IPS-NIHi7 (cell line): ENCODE data around the gene ZNF77.
A peak's percentile ranks its signal among the peaks of the same experiment; 100 is the strongest.
"Not testable (repeated sequence)": the region's sequence is repeated elsewhere in the genome, so short reads cannot be mapped to it uniquely, and the experiment has no call there.

ENCODE experiments used
- DNase-seq: peaks from one replicate; pipeline ENCODE4 v3.0.0; 2012; ENCODE audit warnings: mixed read lengths; ENCODE audit errors: extremely low spot score

Gene ZNF77

DNA sequence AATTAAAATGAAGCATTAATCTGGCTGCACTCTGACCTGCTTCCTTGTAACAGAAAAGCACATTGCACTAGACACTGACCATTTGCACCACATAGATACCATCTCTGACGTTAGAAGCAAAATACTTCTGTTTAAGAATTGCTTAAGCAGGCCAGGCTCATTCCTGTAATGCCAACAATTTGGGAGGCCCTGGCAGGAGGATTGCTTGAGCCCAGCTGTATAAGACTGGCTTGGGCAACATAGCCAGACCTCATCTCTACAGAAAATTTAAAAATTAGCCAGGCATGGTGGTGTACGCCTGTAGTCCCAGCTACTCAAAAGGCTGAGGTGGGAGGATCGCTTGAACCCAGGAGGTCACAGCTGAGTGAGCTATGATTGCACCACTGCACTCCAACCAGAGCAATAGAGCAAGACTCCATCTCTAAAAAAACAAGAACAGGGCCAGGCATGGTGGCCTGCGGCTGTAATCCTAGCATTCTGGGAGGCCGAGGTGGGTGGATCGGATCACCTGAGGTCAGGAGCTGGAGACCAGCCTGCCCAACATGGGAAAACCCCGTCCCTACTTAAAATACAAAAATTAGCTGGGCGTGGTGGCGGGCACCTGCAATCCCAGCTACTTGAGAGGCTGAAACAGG, 25.5 kb upstream of the ZNF77 start:
- DNase-seq = no peak

DNA sequence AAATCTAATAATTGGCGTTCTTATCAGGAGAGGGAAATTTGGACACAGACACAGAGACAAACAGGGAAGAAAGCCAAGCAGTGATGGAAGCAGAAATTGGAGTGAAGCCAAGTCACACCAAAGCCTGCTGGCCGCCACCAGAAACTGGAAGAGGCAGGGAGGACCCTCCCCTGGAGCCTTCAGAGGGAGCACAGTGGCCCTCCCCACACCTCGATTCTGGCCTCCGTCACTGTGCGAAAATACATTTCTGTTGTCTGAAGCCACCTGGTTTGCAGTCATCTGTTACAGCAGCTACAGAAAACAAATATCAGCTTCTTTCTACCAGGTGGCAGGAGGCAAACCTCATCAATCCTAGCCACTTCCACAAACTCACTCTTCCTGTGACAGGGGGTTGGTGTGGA, 24.3 kb upstream of the ZNF77 start:
- no peak for DNase-seq

DNA sequence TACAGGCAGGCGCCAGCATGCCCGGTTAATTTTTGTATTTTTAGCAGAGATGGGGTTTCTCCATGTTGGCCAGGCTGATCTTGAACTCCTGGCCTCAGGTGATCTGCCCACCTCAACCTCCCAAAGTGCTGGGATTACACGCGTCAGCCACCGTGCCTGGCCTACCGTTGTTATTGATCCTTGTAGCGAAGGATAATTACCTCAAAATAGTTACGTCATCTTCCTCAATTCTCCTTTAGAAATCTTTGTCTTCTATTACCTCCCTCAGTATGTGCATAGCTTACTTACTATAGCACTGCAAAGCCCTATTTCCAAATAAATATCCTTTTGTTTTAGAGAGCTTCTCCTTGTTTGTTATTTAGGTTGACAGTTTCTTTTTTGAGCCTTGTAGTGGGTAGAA, 23.2 kb upstream of the ZNF77 start:
- no peak for DNase-seq

DNA sequence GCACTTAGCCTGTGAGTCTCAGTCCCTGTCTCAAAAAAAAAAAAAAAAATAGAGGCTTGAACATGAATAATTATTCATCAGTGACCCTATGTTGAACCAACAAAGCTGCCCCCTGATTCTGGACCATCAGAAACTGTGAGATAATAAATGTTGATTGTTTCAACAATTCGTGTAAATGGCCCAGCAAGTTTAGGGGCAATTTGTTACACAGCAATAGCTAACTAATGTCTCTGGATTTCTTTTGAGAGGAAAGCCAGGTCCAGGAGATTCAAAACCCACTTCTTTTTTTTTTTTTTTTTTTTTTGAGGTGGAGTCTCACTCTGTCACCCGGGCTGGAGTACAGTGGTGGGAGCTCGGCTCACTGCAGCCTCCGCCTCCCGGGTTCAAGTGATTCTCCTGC, 20.1 kb upstream of the ZNF77 start:
- no peak for DNase-seq

DNA sequence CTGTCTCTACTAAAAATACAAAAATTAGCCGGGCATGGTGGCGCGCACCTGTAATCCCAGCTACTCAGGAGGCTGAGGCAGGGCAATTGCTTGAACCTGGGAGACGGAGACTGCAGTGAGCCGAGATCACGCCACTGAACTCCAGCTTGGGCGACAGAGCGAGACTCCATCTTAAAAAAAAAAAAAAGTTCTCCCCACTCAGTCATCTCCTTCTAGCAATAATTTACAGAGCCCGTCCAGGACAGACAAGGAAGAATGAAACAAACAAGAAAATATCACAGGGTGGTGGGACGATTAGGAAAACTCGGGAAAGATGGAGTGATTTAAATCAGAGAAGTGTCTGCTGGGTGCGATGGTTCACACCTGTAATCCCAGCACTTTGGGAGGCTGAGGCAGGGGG, 18.9 kb upstream of the ZNF77 start:
- not testable (repeated sequence) for DNase-seq

DNA sequence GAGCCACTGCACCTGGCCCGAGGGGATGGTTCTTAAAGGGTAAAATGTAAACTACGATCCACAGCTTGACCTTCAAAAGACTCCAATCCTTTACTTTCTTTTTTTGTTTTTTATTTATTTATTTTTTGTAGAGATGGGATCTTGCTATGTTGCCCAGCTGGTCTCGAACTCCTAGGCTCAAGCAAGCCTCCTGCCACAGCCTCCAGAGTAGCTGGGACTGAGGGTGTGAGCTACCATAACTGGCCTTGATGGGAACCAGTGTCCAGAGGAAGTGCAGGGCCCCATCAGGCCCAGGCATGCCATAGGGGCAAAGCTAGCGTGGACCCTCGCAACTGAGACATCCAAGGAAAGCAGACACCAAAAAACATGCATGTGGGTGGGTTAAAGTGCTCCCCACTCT, 18.4 kb upstream of the ZNF77 start:
- DNase-seq = no peak

DNA sequence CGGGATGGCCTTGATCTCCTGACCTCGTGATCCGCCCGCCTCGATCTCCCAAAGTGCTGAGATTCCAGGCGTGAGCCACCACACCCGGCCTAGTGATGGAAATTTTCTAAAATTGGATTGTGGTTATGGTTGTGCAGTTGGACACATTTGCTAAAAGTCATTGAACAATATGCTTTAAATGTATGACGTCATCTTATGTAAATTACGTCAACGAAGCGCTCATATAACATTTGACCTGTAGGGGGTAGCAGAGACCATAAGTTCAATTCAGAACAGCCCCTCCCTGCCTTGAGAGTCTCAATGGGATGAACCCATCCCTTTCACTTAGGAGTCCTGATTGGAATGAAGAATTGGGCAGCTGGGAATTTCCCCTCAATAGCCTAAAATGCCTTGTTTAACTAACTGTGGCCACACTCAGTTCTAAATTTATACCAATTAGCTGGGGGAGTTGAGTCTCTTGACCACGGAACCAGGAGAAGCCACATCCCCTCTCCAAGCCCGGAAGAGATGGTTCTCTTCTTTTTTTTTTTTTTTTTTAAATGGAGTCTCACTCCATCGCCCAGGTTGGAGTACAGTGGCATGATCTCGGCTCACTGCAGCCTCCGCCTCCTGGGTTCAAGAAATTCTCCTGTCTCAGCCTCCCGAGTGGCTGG, 17.4 kb upstream of the ZNF77 start:
- DNase-seq = peak; percentile 76

DNA sequence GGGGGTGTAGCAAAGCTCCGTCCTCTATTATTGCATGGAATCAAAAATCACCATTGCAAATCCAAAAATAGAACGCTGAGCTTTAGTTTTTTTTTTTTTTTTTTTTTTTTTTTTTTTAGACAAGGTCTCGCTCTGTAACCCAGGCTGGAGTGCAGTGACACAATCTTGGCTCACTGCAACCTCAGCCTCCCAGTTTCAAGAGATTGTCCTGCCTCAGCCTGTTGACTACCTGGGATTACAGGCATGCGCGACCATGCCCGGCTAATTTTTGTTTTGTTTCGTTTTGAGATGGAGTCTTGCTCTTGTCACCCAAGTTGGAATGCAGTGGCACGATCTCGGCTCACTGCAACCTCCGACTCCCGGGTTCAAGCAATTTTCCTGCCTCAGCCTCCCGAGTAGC, 15.3 kb upstream of the ZNF77 start:
- no peak for DNase-seq

DNA sequence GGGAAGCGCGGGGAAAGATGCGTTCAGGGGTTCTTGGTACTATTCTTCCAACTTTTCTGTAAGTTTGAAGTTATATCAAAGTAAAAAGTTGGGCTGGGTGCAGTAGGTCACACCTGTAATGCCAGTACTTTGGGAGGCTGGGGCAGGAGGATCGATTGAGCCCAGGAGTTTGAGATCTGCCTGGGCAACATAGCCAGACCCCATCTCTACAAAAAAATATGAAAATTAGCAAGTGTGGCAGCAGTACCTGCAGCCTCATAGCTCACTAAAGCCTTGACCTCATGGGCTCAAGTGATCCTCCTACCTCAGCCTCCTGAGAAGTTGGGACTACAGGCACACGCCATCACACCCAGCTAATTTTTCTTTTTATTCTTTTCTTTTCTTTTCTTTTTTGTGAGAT, 12.4 kb upstream of the ZNF77 start:
- DNase-seq = no peak

DNA sequence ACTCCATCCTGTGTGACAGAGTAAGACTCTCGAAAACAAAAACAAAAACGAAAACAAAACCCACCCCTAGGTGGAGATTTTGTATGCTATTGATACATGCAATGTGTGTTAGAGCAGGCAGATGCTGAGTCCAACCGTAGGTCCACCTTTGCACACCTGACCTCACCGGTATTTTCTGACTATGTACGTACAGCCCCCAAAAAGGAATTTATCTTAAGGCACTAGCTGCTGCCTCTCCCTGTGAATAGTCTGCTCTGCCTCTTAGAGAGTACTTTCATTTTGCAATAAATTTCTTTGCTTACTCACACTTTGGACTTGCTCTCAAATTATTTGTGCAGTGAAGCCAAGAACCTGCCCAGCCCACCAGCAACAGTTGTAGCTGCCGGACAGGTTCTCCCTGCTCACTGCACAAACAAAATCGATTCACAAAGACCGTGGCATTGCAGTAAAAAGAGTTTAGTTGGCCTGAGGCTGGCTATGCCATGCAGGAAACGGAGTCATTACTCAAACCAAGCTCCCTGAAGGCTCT, 8.2 kb upstream of the ZNF77 start:
- no peak for DNase-seq

DNA sequence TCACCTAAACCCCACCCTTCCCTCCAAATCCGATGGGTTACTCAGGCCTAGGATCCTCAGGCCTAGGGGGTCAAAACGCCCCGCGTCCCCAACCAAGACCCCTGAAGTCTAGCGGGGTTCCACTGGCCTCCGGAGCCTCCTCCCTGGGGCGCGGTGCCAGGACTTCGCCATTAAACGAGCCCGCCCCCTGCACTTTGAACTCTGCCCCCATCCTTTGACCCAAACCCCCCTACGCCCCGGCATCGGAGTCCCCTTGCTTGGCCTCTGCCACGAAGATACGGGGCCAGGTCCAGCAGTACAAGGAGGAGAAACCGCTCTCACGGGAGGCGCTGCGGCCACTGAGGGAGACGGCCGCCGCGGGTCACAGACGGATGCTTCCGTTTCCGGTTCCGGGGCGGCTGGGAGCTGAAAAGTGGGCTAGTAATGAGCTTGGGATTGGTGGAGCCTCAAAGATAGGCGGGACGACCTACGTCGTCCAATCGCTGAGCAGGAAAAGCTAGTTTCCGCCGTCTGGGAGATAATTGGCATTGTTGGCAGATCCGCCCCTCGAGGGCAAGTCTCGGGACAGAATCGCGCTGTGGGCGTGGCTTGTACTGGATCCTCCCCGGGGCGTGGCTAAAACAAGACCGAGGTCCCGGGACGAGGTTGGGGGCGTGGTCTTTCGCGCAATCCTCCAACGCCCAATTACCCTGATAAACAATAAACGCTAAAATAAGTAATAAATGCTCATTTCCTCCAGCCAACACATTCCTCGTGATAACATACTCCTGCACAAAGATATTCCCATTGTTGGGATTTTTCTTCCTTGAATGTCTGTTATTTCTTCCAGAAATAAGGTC, 5.7 kb upstream of the ZNF77 start:
- DNase-seq = peak; percentile 99

DNA sequence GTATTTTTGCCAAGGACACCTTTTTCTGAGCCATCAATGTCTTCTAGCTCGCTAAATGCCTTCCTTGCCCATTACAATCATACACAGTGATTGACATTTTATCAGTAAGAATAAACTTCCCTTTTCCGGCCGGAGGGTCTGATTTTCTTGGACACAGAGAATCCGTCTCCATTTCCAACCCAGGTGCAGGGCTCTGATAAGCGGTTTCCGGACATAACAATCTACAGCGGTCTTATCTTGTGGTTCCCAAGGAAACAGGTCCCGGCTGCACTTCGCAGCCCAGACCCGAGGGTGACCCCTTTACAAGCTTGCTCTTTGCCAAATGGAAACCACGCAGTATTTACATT, 5.1 kb upstream of the ZNF77 start:
- DNase-seq = no peak

DNA sequence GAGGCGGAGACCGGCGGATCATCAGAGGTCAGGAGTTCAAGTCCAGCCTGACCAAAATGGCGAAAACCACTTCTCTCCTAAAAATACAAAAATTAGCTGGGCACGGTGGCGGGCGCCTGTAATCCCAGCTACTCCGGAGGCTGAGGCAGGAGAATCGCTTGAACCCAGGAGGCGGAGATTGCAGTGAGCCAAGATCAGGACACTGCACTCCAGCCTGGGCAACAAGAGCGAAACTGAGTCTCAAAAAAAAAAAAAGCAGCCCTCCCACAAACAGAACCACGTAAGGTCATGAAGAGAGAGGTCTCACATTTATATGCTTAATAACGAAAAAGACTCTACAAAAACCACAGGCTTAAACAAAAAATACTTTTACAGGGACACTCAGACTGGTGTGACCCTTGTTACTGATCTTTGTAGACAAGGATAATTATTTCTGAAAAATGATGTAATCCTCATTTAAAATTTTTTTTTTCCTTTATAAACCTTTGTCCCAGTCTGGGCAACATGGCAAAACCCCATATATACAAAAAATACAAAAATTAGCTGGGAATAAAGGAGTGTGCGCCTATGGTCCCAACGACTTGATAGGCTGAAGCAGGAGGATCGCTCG, 909 bp upstream of the ZNF77 start:
- DNase-seq = no peak

DNA sequence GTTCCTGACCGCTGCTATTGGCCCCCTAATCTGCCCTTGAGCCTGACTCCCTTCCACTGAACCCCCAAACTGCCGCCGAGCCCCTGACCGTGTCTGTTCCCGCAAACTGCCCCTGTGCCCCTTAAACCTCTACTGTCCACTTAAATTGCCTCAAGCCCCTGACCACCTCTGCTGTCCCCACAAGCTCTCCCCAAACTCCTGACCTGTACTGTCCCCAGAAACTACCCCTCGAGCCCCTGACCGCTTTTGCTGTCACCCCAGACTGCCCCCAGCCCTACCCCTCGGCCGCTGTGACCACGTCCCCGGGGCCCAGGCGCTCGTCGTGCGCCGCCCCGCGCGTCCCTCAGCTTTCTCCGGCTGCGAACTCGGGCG, 382 bp downstream of the ZNF77 start:
- DNase-seq = no peak

DNA sequence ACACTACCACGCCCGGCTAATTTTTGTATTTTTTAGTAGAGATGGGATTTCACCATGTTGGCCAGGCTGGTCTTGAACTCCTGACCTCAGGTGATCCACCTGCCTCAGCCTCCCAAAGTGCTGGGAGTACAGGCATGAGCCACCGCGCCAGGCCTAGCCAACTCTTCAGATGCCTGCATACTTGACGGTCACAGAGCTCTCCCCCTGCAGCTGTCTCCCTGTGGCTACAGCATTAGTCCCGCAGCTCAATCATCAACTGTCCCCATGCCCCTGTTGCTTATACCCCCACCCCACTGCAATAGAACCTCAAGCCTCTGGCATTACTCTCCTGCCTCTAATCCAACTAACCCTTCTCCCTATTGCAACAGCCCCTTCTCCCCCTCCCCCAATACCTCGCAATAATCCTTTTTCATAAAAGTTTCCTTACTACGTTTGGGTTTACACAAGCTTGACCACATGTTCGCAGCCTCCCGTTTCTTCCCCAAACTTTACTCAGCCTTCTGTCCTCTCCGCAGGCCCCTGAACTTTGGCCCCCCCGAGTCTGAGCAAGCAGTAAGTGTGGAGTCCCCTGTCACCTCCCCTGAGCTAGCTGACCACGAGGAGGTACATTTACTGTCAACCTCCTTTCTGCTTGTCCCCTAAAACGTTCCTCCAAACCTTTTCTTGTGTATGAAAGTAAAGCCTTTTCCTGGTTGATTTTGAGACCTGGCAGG, 1.7 kb downstream of the ZNF77 start:
- no peak for DNase-seq

DNA sequence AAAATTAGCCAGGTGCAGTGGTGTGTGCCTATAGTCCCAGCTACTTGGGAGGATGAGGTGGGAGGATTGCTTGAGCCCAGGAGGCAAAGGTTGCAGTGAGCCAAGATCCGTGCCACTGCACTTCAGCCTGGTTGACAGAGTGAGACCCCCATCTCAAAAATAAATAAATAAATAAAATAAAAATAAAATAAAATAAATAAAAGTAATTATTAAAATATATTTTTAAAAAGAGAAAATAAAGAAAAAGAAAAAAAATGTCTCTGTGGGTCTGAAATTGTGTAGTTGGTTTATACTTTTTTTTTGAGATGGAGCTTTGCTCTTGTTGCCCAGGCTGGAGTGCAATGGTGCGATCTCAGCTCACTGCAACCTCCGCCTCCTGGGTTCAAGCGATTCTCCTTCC, 8.9 kb downstream of the ZNF77 start:
- DNase-seq = not testable (repeated sequence)

DNA sequence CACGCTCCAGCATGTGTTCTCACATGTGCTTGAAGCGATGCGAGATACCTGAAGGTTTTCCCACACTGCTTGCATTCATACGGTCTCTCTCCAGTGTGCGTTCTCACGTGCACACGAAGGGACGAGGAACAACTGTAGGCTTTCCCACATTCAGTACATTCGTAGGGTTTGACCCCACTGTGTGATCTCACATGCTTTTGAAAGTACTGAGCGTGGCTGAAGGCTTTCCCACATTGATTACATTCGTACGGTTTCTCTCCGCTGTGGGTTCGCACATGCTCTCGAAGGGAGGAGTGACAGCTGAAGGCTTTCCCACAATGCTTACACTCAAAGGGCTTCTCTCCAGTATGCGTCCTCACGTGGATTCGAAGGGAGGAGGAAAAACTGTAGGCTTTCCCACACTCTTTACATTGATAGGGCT, 11.3 kb downstream of the ZNF77 start:
- DNase-seq = no peak

DNA sequence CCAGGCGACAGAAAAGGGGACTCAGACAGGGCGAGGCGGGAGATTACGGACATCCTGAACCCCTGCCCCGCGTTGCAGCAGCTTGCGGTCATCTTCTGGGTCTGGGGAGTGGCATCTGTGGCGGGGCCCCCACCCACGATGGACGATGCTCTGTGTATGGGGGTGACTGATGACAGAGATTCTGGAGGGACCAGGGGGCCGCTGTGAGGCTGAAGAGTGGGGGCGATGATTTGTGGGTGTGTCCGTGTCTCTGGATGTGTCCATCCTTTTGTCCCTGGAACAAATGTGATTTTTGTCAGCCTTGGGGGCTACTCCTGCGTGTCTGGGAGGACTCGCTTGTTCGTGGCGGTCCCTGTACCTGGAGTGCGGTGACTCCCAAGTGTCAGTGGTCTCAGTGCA, 17.7 kb downstream of the ZNF77 start:
- DNase-seq = no peak

DNA sequence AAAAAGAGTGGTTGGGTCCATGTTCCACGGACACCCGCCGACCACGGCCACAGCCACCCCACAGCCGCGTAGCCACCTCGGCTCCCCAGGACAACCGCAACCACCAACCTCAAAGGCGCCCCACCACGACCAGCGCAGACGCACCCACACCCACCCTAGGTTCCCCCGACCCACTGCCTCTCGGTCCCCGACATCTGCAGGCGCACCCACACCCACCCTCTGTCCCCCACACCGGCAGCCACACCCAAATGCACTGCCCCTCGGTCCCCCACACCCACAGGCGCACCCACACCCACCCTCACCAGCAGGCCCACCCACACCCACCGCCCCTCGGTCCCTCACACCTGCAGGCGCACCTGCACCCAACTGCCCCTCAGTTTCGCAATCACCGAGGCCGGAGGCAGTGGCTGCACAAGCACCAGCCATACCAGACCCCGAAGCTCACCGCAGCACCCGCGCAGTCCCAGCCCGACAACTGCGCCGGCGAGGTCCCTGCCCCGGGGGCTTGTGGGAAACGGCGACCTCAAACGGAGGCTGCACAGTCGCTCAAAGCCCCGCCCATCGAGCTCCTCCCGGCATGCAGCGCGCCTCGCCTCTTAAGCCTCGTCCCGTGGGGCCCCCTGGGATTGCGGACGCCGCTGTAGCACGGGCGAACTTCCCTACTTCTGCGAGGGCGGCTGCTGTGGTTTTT, 18.3 kb downstream of the ZNF77 start:
- no peak for DNase-seq

DNA sequence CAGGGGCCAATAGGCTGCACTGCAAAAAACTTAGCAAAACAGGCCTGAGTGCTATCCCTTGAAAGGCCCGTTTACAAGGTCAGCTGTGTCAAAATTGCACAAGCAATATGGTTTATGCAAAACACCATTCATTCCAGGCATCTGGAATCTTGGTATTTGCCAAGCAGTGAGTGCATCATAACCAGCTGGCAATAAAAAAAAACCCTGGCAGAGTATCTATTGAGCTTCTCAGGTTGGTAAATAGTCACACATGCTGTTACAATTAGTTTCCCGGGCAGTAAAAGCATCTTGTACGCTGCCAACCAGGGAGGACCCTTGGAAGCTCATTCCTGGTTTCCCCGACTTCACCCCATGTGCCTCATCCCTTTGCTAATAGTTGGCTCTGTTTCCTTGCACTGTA, 21.3 kb downstream of the ZNF77 start:
- no peak for DNase-seq

DNA sequence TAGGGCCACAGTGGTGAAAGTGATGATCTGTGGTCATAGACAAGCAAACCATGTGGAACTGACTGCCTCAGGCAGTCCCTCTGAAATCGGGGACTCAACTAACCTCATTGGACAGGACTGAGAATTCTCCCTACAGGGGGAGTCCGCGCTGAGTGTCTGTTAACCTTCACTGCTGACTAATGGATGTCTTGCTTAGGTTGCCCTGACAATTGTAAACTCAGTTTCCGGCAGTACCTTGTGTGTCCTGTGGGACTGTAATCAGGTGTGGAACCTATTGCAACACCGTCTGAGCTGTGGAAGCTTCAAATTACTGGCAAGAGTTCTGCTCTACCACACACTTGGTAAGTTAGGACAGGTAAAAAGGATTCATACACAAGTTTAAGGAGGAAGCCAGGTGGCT, 21.8 kb downstream of the ZNF77 start:
- peak; percentile 64 for DNase-seq
